OCI-LY7 (cell line): Measurements from ENCODE around the gene SULF2. TPM values are rescaled to one million over a fixed set of nuclear protein-coding genes. Genes with fewer than 3 reads are reported as not detected.

ENCODE experiments used
- BruUV-seq: library from RNA; stranded (reverse); fragments of 400-500 nt; replicated peaks from 2 replicates; lab custom pipeline; 2021; lab: Mats Ljungman, UMichigan
- CTCF ChIA-PET: fragments of 300-600 bp; sonication (Branson Sonifier 250); formaldehyde crosslinking; loops from one replicate; lab custom pipeline; 2022; ENCODE audit warnings: antibody characterized with exemption; ENCODE audit not compliant: unreplicated experiment; lab: Charles Lee
- POLR2A ChIA-PET: fragments of 300-600 bp; sonication (Branson Sonifier 250); formaldehyde crosslinking; loops from one replicate; lab custom pipeline; 2022; ENCODE audit warnings: antibody characterized with exemption; lab: Charles Lee
- DNase-seq: peaks from one replicate; pipeline ENCODE4 v3.0.0-alpha.2; 2015; ENCODE audit warnings: low spot score
- H2AFZ ChIP-seq: fragments of 200-600 bp; sonication (generic), shearing (Covaris generic); 2 replicates; pipeline ENCODE4 v1.6.1; 2014; ENCODE audit warnings: mild to moderate bottlenecking, antibody characterized with exemption, low read length, moderate library complexity
- H3K27ac ChIP-seq: fragments of 200-600 bp; sonication (generic); 2 replicates; pipeline ENCODE4 v1.5.1; 2014; ENCODE audit warnings: mixed run types, low read depth, mild to moderate bottlenecking, moderate library complexity, low read length, inconsistent platforms; ENCODE audit not compliant: poor library complexity, severe bottlenecking
- H3K36me3 ChIP-seq: fragments of 200-600 bp; sonication (generic); 2 replicates; pipeline ENCODE4 v1.6.1; 2014; ENCODE audit warnings: mild to moderate bottlenecking, antibody characterized with exemption, low read length, moderate library complexity, mixed read lengths; ENCODE audit not compliant: insufficient read depth
- H3K4me1 ChIP-seq: fragments of 200-600 bp; sonication (generic); 2 replicates; pipeline ENCODE4 v1.5.1; 2014; ENCODE audit warnings: mild to moderate bottlenecking, low read length; ENCODE audit not compliant: insufficient read depth, poor library complexity, severe bottlenecking
- H3K4me2 ChIP-seq: fragments of 200-600 bp; sonication (generic); 2 replicates; pipeline ENCODE4 v1.6.1; 2014; ENCODE audit warnings: mild to moderate bottlenecking, low read length
- H3K4me3 ChIP-seq: fragments of 200-600 bp; sonication (generic); 2 replicates; pipeline ENCODE4 v1.5.1; 2014; ENCODE audit warnings: mild to moderate bottlenecking, low read depth, low read length; ENCODE audit not compliant: poor library complexity, severe bottlenecking
- H3K79me2 ChIP-seq: fragments of 200-600 bp; sonication (generic); 2 replicates; pipeline ENCODE4 v1.6.1; 2016; ENCODE audit warnings: low read depth, mild to moderate bottlenecking, low read length, moderate library complexity, mixed read lengths; ENCODE audit not compliant: insufficient read depth
- H3K9me2 ChIP-seq: fragments of 200-600 bp; sonication (generic); 2 replicates; pipeline ENCODE4 v1.6.1; 2016; ENCODE audit warnings: mild to moderate bottlenecking, low read length, mixed read lengths; ENCODE audit not compliant: insufficient read depth
- H3K9me3 ChIP-seq: fragments of 200-600 bp; sonication (generic); 2 replicates; pipeline ENCODE4 v1.6.1; 2014; ENCODE audit warnings: mild to moderate bottlenecking, mixed run types, low read length, mixed read lengths
- H4K20me1 ChIP-seq: fragments of 200-600 bp; sonication (generic); 2 replicates; pipeline ENCODE4 v1.6.1; 2014; ENCODE audit warnings: mild to moderate bottlenecking, antibody characterized with exemption, low read length, moderate library complexity, mixed read lengths; ENCODE audit not compliant: insufficient read depth
- CTCF ChIP-seq: fragments of 200-600 bp; sonication (generic); conservative IDR thresholded peaks from 2 replicates; pipeline ENCODE4 v1.5.1; 2014; ENCODE audit warnings: mild to moderate bottlenecking, antibody characterized with exemption, low read length, moderate library complexity, mixed read lengths
- EZH2phosphoT487 ChIP-seq: fragments of 200-600 bp; sonication (generic); IDR thresholded peaks from 2 replicates; pipeline ENCODE4 v1.6.1; 2018; ENCODE audit warnings: low read depth, borderline replicate concordance, mild to moderate bottlenecking, mixed run types, antibody characterized with exemption, low read length, moderate library complexity, mixed read lengths
- intact Hi-C: fragments of 100-400 bp; cut with micrococcal nuclease; formaldehyde crosslinking; loops from one replicate; pipeline ENCODE4 v1.10.0; 2022; ENCODE audit not compliant: unreplicated experiment
- total RNA-seq, 2 experiments: library from RNA; depleted of rRNA in 1 of 2; stranded (reverse); fragments of >200 nt in 1 of 2; shearing (Covaris generic) in 1 of 2; gene quantifications; 2 replicates each; pipeline ENCODE4 v1.2.3, GENCODE V29; 2014 to 2022

SULF2 gene
- total RNA-seq, 2 experiments from 2014 or later, result 0.03 to 0.51 TPM

- CTCF ChIA-PET, result no interaction called here
- BruUV-seq, result no TSS peak
- H3K36me3 ChIP-seq, result peaks cover 69% of the 10 kb centered on the region
- no peaks in the 10 kb centered on the region for H3K79me2 ChIP-seq
- no peak overlapping the region for H3K4me3 ChIP-seq
- H3K9me2 ChIP-seq, result no peaks in the 10 kb centered on the region
- no peak for TF ChIP-seq EZH2phosphoT487
- TF ChIP-seq CTCF, result no peak
- no peak for DNase-seq
- no peaks in the 10 kb centered on the region for H3K9me3 ChIP-seq
- H3K4me1 ChIP-seq, result no peaks in the 10 kb centered on the region
- POLR2A ChIA-PET, result no interaction called here
- no peaks in the 10 kb centered on the region for H4K20me1 ChIP-seq
- H3K4me2 ChIP-seq, result no peak overlapping the region
- intact Hi-C loops, result loop anchor here (5.0 kb wide), 1 partner anchor 962 kb away; no protein-coding TSS in a partner anchor
- no peak overlapping the region for H2AFZ ChIP-seq
- no peak overlapping the region for H3K27ac ChIP-seq
These were observed 125.2 kb downstream of the SULF2 start for GRCh38 chr20:47659904-47660601.

- H2AFZ ChIP-seq, result no peak overlapping the region
- H4K20me1 ChIP-seq, result no peaks in the 10 kb centered on the region
- ChIA-PET POLR2A (interaction anchor here (0.6 kb wide), 1 partner anchor 47 kb away, joined by 3 read pairs; no protein-coding TSS in a partner anchor), CTCF (no interaction called here)
- no peaks in the 10 kb centered on the region for H3K4me1 ChIP-seq
- H3K9me2 ChIP-seq, result no peaks in the 10 kb centered on the region
- H3K27ac ChIP-seq, result no peak overlapping the region
- H3K79me2 ChIP-seq, result no peaks in the 10 kb centered on the region
- TF ChIP-seq CTCF (no peak), EZH2phosphoT487 (no peak)
- DNase-seq, result no peak
- no peak overlapping the region for H3K4me3 ChIP-seq
- peaks cover 93% of the 10 kb centered on the region for H3K36me3 ChIP-seq
- no peaks in the 10 kb centered on the region for H3K9me3 ChIP-seq
- intact Hi-C loops, result no loop called here
- H3K4me2 ChIP-seq, result no peak overlapping the region
- no TSS peak for BruUV-seq
These were observed 129.0 kb downstream of the SULF2 start for GRCh38 chr20:47656318-47656717.

GRCh38 chr20:47655635-47656034 lies 129.6 kb downstream of the SULF2 start:
- H4K20me1 ChIP-seq, result no peaks in the 10 kb centered on the region
- CTCF ChIA-PET, result no interaction called here
- intact Hi-C loops, result no loop called here
- peaks cover 93% of the 10 kb centered on the region for H3K36me3 ChIP-seq
- no peak overlapping the region for H2AFZ ChIP-seq
- no peak overlapping the region for H3K4me3 ChIP-seq
- BruUV-seq, result no TSS peak
- H3K79me2 ChIP-seq, result no peaks in the 10 kb centered on the region
- no peak for TF ChIP-seq CTCF
- TF ChIP-seq EZH2phosphoT487, result no peak
- H3K9me3 ChIP-seq, result no peaks in the 10 kb centered on the region
- H3K9me2 ChIP-seq, result no peaks in the 10 kb centered on the region
- H3K4me2 ChIP-seq, result no peak overlapping the region
- POLR2A ChIA-PET, result no interaction called here
- H3K4me1 ChIP-seq, result no peaks in the 10 kb centered on the region
- no peak overlapping the region for H3K27ac ChIP-seq
- no peak for DNase-seq
